GM10266 (cell line): ENCODE data around the gene DAB2.

ENCODE experiments used
- DNase-seq: peaks from one replicate; pipeline ENCODE4 v3.0.0; 2012; ENCODE audit errors: extremely low spot score
- CTCF ChIP-seq: IDR thresholded peaks from 2 replicates; pipeline ENCODE4 v1.5.1; 2012; ENCODE audit warnings: mild to moderate bottlenecking, low read depth; ENCODE audit not compliant: control insufficient read depth, insufficient read depth; ENCODE audit errors: missing control alignments

Gene DAB2

DNA sequence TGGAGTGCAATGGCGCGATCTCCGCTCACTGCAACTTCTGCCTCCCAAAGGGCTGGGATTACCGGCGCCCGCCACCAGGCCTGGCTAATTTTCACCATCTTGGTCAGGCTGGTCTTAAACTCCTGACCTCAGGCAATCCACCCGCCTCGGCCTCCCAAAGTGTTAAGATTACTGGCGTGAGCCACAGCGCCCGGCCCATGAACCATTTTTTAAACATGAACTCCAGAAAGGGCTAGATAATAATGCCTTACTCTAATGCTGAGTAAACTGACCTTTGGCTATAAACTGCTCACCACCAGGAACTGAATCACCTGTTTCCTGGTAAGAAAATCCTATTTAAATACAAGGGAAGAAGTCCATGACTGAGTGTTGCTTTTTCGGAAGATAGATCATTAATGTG, 23.2 kb upstream of the DAB2 start:
- TF ChIP-seq CTCF = no peak
- no peak for DNase-seq

DNA sequence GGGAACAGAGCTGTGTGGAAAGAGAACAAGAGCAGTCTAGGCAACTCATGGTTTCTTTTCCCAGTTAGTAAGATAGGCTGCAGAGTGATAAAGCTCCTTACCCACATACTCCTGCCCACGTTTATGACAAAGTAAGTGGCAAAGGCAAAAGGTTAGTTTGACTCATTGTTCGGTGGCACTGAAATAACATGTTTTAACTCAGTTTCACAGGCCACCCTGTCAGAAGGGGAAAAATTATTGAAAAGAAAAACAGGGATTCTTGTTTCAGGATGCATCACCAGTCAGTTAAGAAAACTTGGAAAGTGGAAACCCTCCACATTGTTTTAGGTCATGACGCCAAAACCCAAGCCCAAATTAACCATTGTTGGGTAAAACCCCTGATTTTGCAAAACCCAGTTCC, 22.3 kb upstream of the DAB2 start:
- no peak for DNase-seq

GRCh38 chr5:39446231-39446630, 21.5 kb upstream of the DAB2 start:
- DNase-seq = no peak
- TF ChIP-seq CTCF = no peak

More for the DNA sequence above, 22.3 kb upstream of the DAB2 start:
- no peak for TF ChIP-seq CTCF

- no peak for DNase-seq
- TF ChIP-seq CTCF = no peak
Observed at GRCh38 chr5:39443911-39444310, 19.1 kb upstream of the DAB2 start.

GRCh38 chr5:39442991-39443390, 18.2 kb upstream of the DAB2 start:
- no peak for DNase-seq
- no peak for TF ChIP-seq CTCF

- no peak for TF ChIP-seq CTCF
- DNase-seq = no peak
Observed at GRCh38 chr5:39441838-39442237, 17.1 kb upstream of the DAB2 start.

- DNase-seq = no peak
- TF ChIP-seq CTCF = no peak
Observed at GRCh38 chr5:39440958-39441624, 16.3 kb upstream of the DAB2 start.
